Measurements from ENCODE around the gene DHRS12. TPM values are rescaled to one million over a fixed set of nuclear protein-coding genes. Genes with fewer than 3 reads are reported as not detected.
A peak's percentile ranks its signal among the peaks of the same experiment; 100 is the strongest.

The DHRS12 gene
- total RNA-seq, 1 donor from 2014 or later: 7.3 TPM

- ATAC-seq: no peak
Observed at GRCh38 chr13:51806566-51806965, 2.6 kb upstream of the DHRS12 start.

- ATAC-seq: no peak
Observed at GRCh38 chr13:51805925-51806324, 2.0 kb upstream of the DHRS12 start.

GRCh38 chr13:51805313-51805712, 1.4 kb upstream of the DHRS12 start:
- ATAC-seq: no peak

GRCh38 chr13:51804295-51805172, 571 bp upstream of the DHRS12 start:
- no peak for ATAC-seq

GRCh38 chr13:51802631-51803418, 1.1 kb downstream of the DHRS12 start:
- no peak for ATAC-seq

GRCh38 chr13:51801631-51802099, 2.3 kb downstream of the DHRS12 start:
- ATAC-seq: peak; percentile 44

- no peak for ATAC-seq
Observed at GRCh38 chr13:51800486-51800885, 3.5 kb downstream of the DHRS12 start.

GRCh38 chr13:51799261-51799660, 4.7 kb downstream of the DHRS12 start:
- no peak for ATAC-seq

GRCh38 chr13:51797664-51798488, 6.1 kb downstream of the DHRS12 start:
- peak; percentile 56 for ATAC-seq

GRCh38 chr13:51796546-51796945, 7.4 kb downstream of the DHRS12 start:
- ATAC-seq: no peak

- ATAC-seq: no peak
Observed at GRCh38 chr13:51795419-51795818, 8.5 kb downstream of the DHRS12 start.

GRCh38 chr13:51794964-51795363, 9.0 kb downstream of the DHRS12 start:
- ATAC-seq: no peak

- peak; percentile 93 for ATAC-seq
Observed at GRCh38 chr13:51793570-51794271, 10.2 kb downstream of the DHRS12 start.

- ATAC-seq: no peak
Observed at GRCh38 chr13:51786425-51787265, 17.3 kb downstream of the DHRS12 start.

- no peak for ATAC-seq
Observed at GRCh38 chr13:51785712-51786424, 18.1 kb downstream of the DHRS12 start.

- ATAC-seq: no peak
Observed at GRCh38 chr13:51784097-51784496, 19.9 kb downstream of the DHRS12 start.

- no peak for ATAC-seq
Observed at GRCh38 chr13:51783428-51784094, 20.4 kb downstream of the DHRS12 start.

- peak; percentile 11 for ATAC-seq
Observed at GRCh38 chr13:51782026-51782710, 21.8 kb downstream of the DHRS12 start.

Data from esophagus mucosa (tissue), 1 donor.